HepG2 (cell line): ENCODE results near the gene SPRR5.

Experiments
- ELF1 ChIP-seq: sonication (generic); formaldehyde crosslinking; IDR thresholded peaks from 2 replicates; pipeline ENCODE4 v1.4.0; 2020; ENCODE audit warnings: missing genetic modification reagents
- EZH2 ChIP-seq: conservative IDR thresholded peaks from 2 replicates; pipeline ENCODE4 v1.6.1; 2012; ENCODE audit warnings: mild to moderate bottlenecking, low read depth, low read length, moderate library complexity
- FOSL2 ChIP-seq: sonication (generic); formaldehyde crosslinking; IDR thresholded peaks from 2 replicates; pipeline ENCODE4 v1.4.0; 2020; ENCODE audit warnings: missing genetic modification reagents
- NR2F1 ChIP-seq, 2 experiments: fragments of 450-650 bp in 1 of 2; formaldehyde crosslinking in 1 of 2; IDR thresholded peaks; 2 replicates each; pipeline versions ENCODE4 v1.5.0 to v1.6.1; 2016 to 2020; ENCODE audit warnings: mild to moderate bottlenecking in 1 of 2, missing compliant biosample characterization in 1 of 2, missing genetic modification reagents in 1 of 2, moderate library complexity in 1 of 2
- RERE ChIP-seq: IDR thresholded peaks from 2 replicates; pipeline ENCODE4 v1.6.1; 2016; ENCODE audit warnings: low read depth, missing genetic modification reagents, missing compliant biosample characterization
- ZKSCAN1 ChIP-seq: fragments of 150-350 bp; IDR thresholded peaks from 2 replicates; pipeline ENCODE4 v1.6.1; 2014; ENCODE audit warnings: low read length
- ZNF784 ChIP-seq: sonication (generic); formaldehyde crosslinking; IDR thresholded peaks from 2 replicates; pipeline ENCODE4 v1.5.1; 2020; ENCODE audit warnings: missing genetic modification reagents, mild to moderate bottlenecking, borderline replicate concordance
- TF ChIP-seq, protein P1 (sequence below): sonication (generic); formaldehyde crosslinking; IDR thresholded peaks from 2 replicates; pipeline ENCODE4 v1.8.1; 2023; ENCODE audit warnings: mild to moderate bottlenecking, missing genetic modification reagents
- TF ChIP-seq, protein P2 (sequence below), 2 experiments: sonication (generic) in 1 of 2; formaldehyde crosslinking in 1 of 2; IDR thresholded peaks; 2 replicates each; pipeline versions ENCODE4 v1.5.1 to v1.6.1; 2011 to 2020; ENCODE audit warnings: borderline replicate concordance in 1 of 2, low read depth in 1 of 2, low read length in 1 of 2, mild to moderate bottlenecking in 1 of 2, missing genetic modification reagents in 1 of 2, moderate library complexity in 1 of 2
- TF ChIP-seq, protein P3 (sequence below): sonication (generic); formaldehyde crosslinking; IDR thresholded peaks from 2 replicates; pipeline ENCODE4 v1.4.0; 2020; ENCODE audit warnings: missing genetic modification reagents

- TF ChIP-seq EZH2: no peak
- TF ChIP-seq, protein P1, sequence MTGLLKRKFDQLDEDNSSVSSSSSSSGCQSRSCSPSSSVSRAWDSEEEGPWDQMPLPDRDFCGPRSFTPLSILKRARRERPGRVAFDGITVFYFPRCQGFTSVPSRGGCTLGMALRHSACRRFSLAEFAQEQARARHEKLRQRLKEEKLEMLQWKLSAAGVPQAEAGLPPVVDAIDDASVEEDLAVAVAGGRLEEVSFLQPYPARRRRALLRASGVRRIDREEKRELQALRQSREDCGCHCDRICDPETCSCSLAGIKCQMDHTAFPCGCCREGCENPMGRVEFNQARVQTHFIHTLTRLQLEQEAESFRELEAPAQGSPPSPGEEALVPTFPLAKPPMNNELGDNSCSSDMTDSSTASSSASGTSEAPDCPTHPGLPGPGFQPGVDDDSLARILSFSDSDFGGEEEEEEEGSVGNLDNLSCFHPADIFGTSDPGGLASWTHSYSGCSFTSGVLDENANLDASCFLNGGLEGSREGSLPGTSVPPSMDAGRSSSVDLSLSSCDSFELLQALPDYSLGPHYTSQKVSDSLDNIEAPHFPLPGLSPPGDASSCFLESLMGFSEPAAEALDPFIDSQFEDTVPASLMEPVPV (CRISPR knock-in tag): no peak
- TF ChIP-seq NR2F1 (CRISPR knock-in tag; IDR thresholded peaks at IDR 0.05): no peak
- TF ChIP-seq, protein P2, sequence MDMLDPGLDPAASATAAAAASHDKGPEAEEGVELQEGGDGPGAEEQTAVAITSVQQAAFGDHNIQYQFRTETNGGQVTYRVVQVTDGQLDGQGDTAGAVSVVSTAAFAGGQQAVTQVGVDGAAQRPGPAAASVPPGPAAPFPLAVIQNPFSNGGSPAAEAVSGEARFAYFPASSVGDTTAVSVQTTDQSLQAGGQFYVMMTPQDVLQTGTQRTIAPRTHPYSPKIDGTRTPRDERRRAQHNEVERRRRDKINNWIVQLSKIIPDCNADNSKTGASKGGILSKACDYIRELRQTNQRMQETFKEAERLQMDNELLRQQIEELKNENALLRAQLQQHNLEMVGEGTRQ (IDR thresholded peaks at IDR 0.05; ENCODE audit: low read depth, low read length): no peak
- TF ChIP-seq, protein P2 (CRISPR knock-in tag; IDR thresholded peaks at IDR 0.05; ENCODE audit: borderline replicate concordance): no peak
- TF ChIP-seq ELF1: no peak
- no peak for TF ChIP-seq ZNF784
- TF ChIP-seq FOSL2: 0 out of 2 replicates have a peak, but pooled peaks have one; percentile 30
- no peak for TF ChIP-seq ZKSCAN1
- TF ChIP-seq RERE (CRISPR knock-in tag): no peak
- TF ChIP-seq, protein P3, sequence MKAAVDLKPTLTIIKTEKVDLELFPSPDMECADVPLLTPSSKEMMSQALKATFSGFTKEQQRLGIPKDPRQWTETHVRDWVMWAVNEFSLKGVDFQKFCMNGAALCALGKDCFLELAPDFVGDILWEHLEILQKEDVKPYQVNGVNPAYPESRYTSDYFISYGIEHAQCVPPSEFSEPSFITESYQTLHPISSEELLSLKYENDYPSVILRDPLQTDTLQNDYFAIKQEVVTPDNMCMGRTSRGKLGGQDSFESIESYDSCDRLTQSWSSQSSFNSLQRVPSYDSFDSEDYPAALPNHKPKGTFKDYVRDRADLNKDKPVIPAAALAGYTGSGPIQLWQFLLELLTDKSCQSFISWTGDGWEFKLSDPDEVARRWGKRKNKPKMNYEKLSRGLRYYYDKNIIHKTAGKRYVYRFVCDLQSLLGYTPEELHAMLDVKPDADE: no peak
These were observed 18.3 kb upstream of the SPRR5 start for GRCh38 chr1:152928671-152929070.
